SKM-1 (cell line): ENCODE measurements around the gene ZNF862.
"Not testable (repeated sequence)": the region's sequence is repeated elsewhere in the genome, so short reads cannot be mapped to it uniquely, and the experiment has no call there.

ENCODE experiments used
- DNase-seq: peaks from one replicate; lab custom pipeline; 2025; ENCODE audit not compliant: unreplicated experiment; lab: John Stamatoyannopoulos, UW

ZNF862 gene

GRCh38 chr7:149879766-149880637 lies 41.8 kb downstream of the ZNF862 start:
- no peak for DNase-seq

- DNase-seq, result no peak
Measured at GRCh38 chr7:149880638-149881311, 42.6 kb downstream of the ZNF862 start.

- no peak for DNase-seq
Measured at GRCh38 chr7:149881328-149882247, 43.4 kb downstream of the ZNF862 start.

GRCh38 chr7:149882248-149883047 lies 44.3 kb downstream of the ZNF862 start:
- DNase-seq, result no peak

- no peak for DNase-seq
Measured at GRCh38 chr7:149883048-149883438, 44.9 kb downstream of the ZNF862 start.

- DNase-seq, result no peak
Measured at GRCh38 chr7:149883452-149883861, 45.3 kb downstream of the ZNF862 start.

GRCh38 chr7:149884016-149884415 lies 45.8 kb downstream of the ZNF862 start:
- no peak for DNase-seq

GRCh38 chr7:149884541-149884940 lies 46.4 kb downstream of the ZNF862 start:
- no peak for DNase-seq

GRCh38 chr7:149885191-149886017 lies 47.2 kb downstream of the ZNF862 start:
- no peak for DNase-seq

GRCh38 chr7:149886018-149886415 lies 47.8 kb downstream of the ZNF862 start:
- no peak for DNase-seq

GRCh38 chr7:149887311-149887710 lies 49.1 kb downstream of the ZNF862 start:
- no peak for DNase-seq

GRCh38 chr7:149890715-149891114 lies 52.5 kb downstream of the ZNF862 start:
- DNase-seq, result not testable (repeated sequence)

- DNase-seq, result not testable (repeated sequence)
Measured at GRCh38 chr7:149894957-149895356, 56.8 kb downstream of the ZNF862 start.

GRCh38 chr7:149907776-149908376 lies 69.7 kb downstream of the ZNF862 start:
- not testable (repeated sequence) for DNase-seq

- DNase-seq, result not testable (repeated sequence)
Measured at GRCh38 chr7:149910219-149910618, 72.0 kb downstream of the ZNF862 start.

GRCh38 chr7:149912126-149912525 lies 74.0 kb downstream of the ZNF862 start:
- not testable (repeated sequence) for DNase-seq
